A549 treated with ZK216348 at 1 μM for 4 hours (cell line): Measurements from ENCODE around the gene MICALL2. TPM values are rescaled to one million over a fixed set of nuclear protein-coding genes. Genes with fewer than 3 reads are reported as not detected.

Experiments used
- total RNA-seq: library from RNA; stranded (reverse); fragments of 200-300 nt; extraction: Qiagen RNA extraction; gene quantifications from 5 replicates; pipeline ENCODE4 v1.2.3, GENCODE V29; 2022; ENCODE audit warnings: low read depth

The MICALL2 gene
- total RNA-seq: 13.3 to 32.4 TPM (median 28.5 TPM) in 5 replicates

DNA sequence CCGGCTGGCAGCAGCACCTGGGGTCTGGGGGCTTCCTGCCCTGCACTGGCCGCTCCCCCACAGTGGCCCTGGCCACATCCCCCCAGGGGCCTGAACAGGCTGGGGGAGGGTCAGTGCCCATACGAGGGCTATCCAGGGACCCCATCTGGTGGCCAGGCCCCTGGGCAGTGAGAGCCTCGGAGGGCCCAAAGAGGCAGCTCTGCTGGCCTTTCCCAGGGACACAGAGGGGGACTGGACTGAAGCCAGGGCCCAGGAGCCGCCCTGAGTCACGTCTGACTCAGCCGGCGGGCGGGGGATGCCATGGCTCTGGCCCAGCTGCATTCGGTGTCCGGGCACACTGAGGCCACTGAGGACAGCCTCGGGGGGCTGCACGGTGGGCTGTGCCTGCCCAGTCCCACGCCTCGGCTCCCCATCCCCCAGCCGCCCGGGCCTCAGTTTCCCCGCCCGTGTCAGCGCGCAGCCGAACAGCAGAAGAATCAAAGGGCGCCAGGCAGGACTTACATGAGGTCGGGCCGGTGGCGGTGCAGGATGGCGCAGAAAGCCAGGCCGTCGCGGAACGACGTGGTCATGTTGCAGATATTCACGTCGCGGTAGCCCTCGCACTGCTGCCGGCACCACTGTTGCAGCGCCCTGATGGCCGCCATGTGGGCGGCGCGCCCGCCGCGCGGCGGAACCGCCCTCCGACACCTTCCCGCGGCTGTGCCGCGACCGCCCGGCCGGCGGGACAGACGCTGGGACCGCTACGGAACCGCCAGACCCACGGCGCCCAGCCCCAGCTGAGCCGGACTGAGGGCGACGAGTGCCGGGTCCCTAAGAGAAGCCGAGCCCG lies at the start of gene MICALL2:
Gene MICALL2 (minus strand): TSS at position 788 of the 829 bp plus-strand sequence. CDS start 144 bp downstream, at position 644.

DNA sequence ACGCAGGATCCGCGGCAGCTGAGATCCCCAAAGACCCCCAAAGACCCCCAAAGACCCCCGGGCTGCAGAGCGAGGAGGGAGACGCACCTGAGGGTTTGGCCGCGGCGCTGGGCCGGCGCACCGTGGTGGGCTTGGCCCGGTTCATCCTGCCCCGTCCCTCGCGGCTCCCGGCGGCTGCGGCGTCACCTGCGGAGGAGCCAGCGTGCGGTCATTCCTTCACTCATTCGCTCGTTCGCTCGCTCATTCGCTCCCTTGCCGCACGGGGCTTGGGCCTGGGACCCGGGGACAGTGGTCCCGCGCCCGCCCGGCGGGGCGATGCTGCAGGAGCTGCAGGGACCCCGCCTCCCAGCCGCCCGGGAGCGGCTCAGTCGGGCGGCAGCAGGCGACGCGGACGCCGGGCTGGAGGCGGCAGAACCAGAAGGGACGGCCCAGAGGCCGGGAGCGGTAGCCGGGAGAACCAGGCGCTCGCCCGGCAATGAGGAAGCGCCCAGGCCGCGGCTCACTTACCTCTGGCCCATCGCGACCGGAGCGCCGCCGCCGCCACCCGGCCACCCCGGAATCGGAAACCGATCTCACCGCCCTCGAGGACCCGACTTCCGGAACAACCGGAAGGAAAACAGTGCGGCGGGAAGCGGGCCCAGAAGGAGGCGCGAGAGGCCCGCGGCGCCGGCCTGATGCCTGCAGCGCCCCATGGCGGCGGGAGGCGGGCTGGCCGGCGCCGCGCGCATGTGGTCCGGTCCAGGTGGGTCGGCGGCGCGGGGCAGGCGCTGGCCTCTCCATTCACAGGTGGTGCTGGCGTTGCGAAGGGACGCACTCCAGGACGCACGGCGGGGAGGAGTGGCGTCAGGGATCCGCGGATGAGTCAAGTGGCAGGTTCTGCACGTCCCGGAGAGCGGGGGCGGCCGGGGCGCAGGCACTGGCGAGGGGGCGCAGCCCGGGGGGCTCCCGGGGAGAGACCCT lies 44.8 kb upstream of the MICALL2 start, which contains the start of gene INTS1:
Gene INTS1 (minus strand): TSS at position 574 of the 960 bp plus-strand sequence. CDS start 429 bp downstream, at position 145.

Other genes with a start within 250 kb of the MICALL2 start
- gene UNCX, start 226.6 kb downstream of the MICALL2 start, total RNA-seq: 0.21 TPM in 1 of 5 replicates, not detected in the others
- gene INTS1, start 44.9 kb upstream of the MICALL2 start, total RNA-seq: 29.4 to 69.3 TPM (median 63.7 TPM) in 5 replicates
- 32.3 to 89.3 TPM (median 80.6 TPM) in 5 replicates for gene MAFK, start 71.2 kb upstream of the MICALL2 start, total RNA-seq
- gene TMEM184A, start 96.7 kb upstream of the MICALL2 start, total RNA-seq: 6.8 to 14.2 TPM (median 11.3 TPM) in 5 replicates
- gene PSMG3, start 110.6 kb upstream of the MICALL2 start, total RNA-seq: 65.9 to 113 TPM (median 104 TPM) in 5 replicates
- gene ELFN1, start 210.8 kb upstream of the MICALL2 start, total RNA-seq: 0.32 to 0.47 TPM (median 0.38 TPM) in 5 replicates